ENCODE data around the gene PSMD10.

Gene PSMD10

GRCh38 chrX:108105473-108105872 lies 14.1 kb upstream of the PSMD10 start:
- FAIRE-seq = no peak
- no peak for DNase-seq (ENCODE audit: insufficient read length, low spot score)
- TF ChIP-seq POLR2A (IDR thresholded peaks at IDR 0.05; ENCODE audit: low read depth, low read length) = no peak

- FAIRE-seq = no peak
Observed at GRCh38 chrX:108097380-108097779, 6.0 kb upstream of the PSMD10 start.

GRCh38 chrX:108091878-108092291 lies 543 bp upstream of the PSMD10 start:
- FAIRE-seq (no peak), DNase-seq (ENCODE audit: insufficient read length, low spot score) (no peak)
- TF ChIP-seq POLR2A (IDR thresholded peaks at IDR 0.05; ENCODE audit: low read depth, low read length) = no peak

More at GRCh38 chrX:108097380-108097779, 6.0 kb upstream of the PSMD10 start:
- DNase-seq (ENCODE audit: insufficient read length, low spot score) = no peak
- TF ChIP-seq POLR2A (IDR thresholded peaks at IDR 0.05; ENCODE audit: low read depth, low read length) = no peak

GRCh38 chrX:108090491-108091263 lies 665 bp downstream of the PSMD10 start:
- no peak for DNase-seq (ENCODE audit: insufficient read length, low spot score)
- TF ChIP-seq POLR2A (IDR thresholded peaks at IDR 0.05; ENCODE audit: low read depth, low read length) = no peak
- FAIRE-seq = no peak

GRCh38 chrX:108088511-108088910 lies 2.8 kb downstream of the PSMD10 start:
- no peak for TF ChIP-seq POLR2A (IDR thresholded peaks at IDR 0.05; ENCODE audit: low read depth, low read length)
- DNase-seq (ENCODE audit: insufficient read length, low spot score) (no peak), FAIRE-seq (no peak)

- FAIRE-seq (no peak), DNase-seq (ENCODE audit: insufficient read length, low spot score) (no peak)
- no peak for TF ChIP-seq POLR2A (IDR thresholded peaks at IDR 0.05; ENCODE audit: low read depth, low read length)
Observed at GRCh38 chrX:108087792-108088191, 3.5 kb downstream of the PSMD10 start.

- TF ChIP-seq POLR2A (IDR thresholded peaks at IDR 0.05; ENCODE audit: low read depth, low read length) = no peak
- no peak for FAIRE-seq
Observed at GRCh38 chrX:108081110-108081509, 10.2 kb downstream of the PSMD10 start.

GRCh38 chrX:108072746-108073145 lies 18.6 kb downstream of the PSMD10 start:
- no peak for DNase-seq (ENCODE audit: insufficient read length, low spot score)
- no peak for TF ChIP-seq POLR2A (IDR thresholded peaks at IDR 0.05; ENCODE audit: low read depth, low read length)
- FAIRE-seq = peak; percentile 84

More at GRCh38 chrX:108081110-108081509, 10.2 kb downstream of the PSMD10 start:
- DNase-seq (ENCODE audit: insufficient read length, low spot score) = no peak

GRCh38 chrX:108071578-108071977 lies 19.8 kb downstream of the PSMD10 start:
- no peak for TF ChIP-seq POLR2A (IDR thresholded peaks at IDR 0.05; ENCODE audit: low read depth, low read length)
- DNase-seq (ENCODE audit: insufficient read length, low spot score) = no peak
- FAIRE-seq = no peak

- FAIRE-seq (no peak), DNase-seq (ENCODE audit: insufficient read length, low spot score) (no peak)
- TF ChIP-seq POLR2A (IDR thresholded peaks at IDR 0.05; ENCODE audit: low read depth, low read length) = no peak
Observed at GRCh38 chrX:108070891-108071290, 20.5 kb downstream of the PSMD10 start.

- FAIRE-seq (no peak), DNase-seq (ENCODE audit: insufficient read length, low spot score) (no peak)
- no peak for TF ChIP-seq POLR2A (IDR thresholded peaks at IDR 0.05; ENCODE audit: low read depth, low read length)
Observed at GRCh38 chrX:108068121-108068520, 23.2 kb downstream of the PSMD10 start.

GRCh38 chrX:108064613-108065012 lies 26.7 kb downstream of the PSMD10 start:
- DNase-seq (ENCODE audit: insufficient read length, low spot score) (no peak), FAIRE-seq (no peak)
- TF ChIP-seq POLR2A (IDR thresholded peaks at IDR 0.05; ENCODE audit: low read depth, low read length) = no peak

GRCh38 chrX:108064001-108064400 lies 27.3 kb downstream of the PSMD10 start:
- FAIRE-seq = no peak
- TF ChIP-seq POLR2A (IDR thresholded peaks at IDR 0.05; ENCODE audit: low read depth, low read length) = no peak
- DNase-seq (ENCODE audit: insufficient read length, low spot score) = no peak

- DNase-seq (ENCODE audit: insufficient read length, low spot score) (no peak), FAIRE-seq (no peak)
- no peak for TF ChIP-seq POLR2A (IDR thresholded peaks at IDR 0.05; ENCODE audit: low read depth, low read length)
Observed at GRCh38 chrX:108059801-108060200, 31.5 kb downstream of the PSMD10 start.

- DNase-seq (ENCODE audit: insufficient read length, low spot score) (no peak), FAIRE-seq (no peak)
- TF ChIP-seq POLR2A (IDR thresholded peaks at IDR 0.05; ENCODE audit: low read depth, low read length) = no peak
Observed at GRCh38 chrX:108055546-108055945, 35.8 kb downstream of the PSMD10 start.
